Transverse colon (tissue), 4 donors: ENCODE measurements around the gene GABRB3. TPM values are rescaled to one million over a fixed set of nuclear protein-coding genes. Genes with fewer than 3 reads are reported as not detected.

Source experiments
- DNase-seq: peaks from one replicate; pipeline ENCODE4 v3.0.0-alpha.2; 2019
- H3K27ac ChIP-seq, 4 donors: fragments of 200-600 bp; sonication (generic); 2 replicates each; pipeline ENCODE4 v1.5.1; 2016 to 2018; ENCODE audit warnings: inconsistent platforms in 4 of 4
- H3K27me3 ChIP-seq: fragments of 200-600 bp; sonication (generic); 2 replicates; pipeline ENCODE4 v1.5.1; 2017; ENCODE audit warnings: inconsistent platforms
- H3K36me3 ChIP-seq, 4 donors: fragments of 200-600 bp; sonication (generic); 2 replicates each; pipeline ENCODE4 v1.5.1; 2017 to 2019; ENCODE audit warnings: inconsistent platforms in 4 of 4
- H3K4me1 ChIP-seq, 4 donors: fragments of 200-600 bp; sonication (generic); 2 replicates each; pipeline ENCODE4 v1.5.1; 2017 to 2020; ENCODE audit warnings: inconsistent platforms in 4 of 4
- H3K4me3 ChIP-seq, 4 donors: fragments of 200-600 bp; sonication (generic); 1 replicate in 1 of 4; 2 replicates in 3 of 4; pipeline versions ENCODE4 v1.5.1 to v1.6.1; 2017 to 2019; ENCODE audit warnings: inconsistent platforms in 4 of 4
- H3K9me3 ChIP-seq, 2 donors: fragments of 200-600 bp; sonication (generic); 2 replicates each; pipeline ENCODE4 v1.5.1; 2017 to 2019; ENCODE audit warnings: inconsistent platforms in 2 of 2
- CTCF ChIP-seq, 5 experiments: fragments of 200-600 bp in 3 of 5; fragments of 450-650 bp in 2 of 5; sonication (generic) in 3 of 5; IDR thresholded peaks; 1 replicate in 2 of 5; 2 replicates in 3 of 5; pipeline ENCODE4 v1.5.1; 2016 to 2017; ENCODE audit warnings: antibody characterized with exemption in 5 of 5, inconsistent platforms in 3 of 5, mild to moderate bottlenecking in 2 of 5, moderate library complexity in 1 of 5
- EP300 ChIP-seq: sonication (generic); formaldehyde crosslinking; IDR thresholded peaks from one replicate; pipeline ENCODE4 v1.6.1; 2017; ENCODE audit warnings: antibody characterized with exemption, low read depth
- POLR2A ChIP-seq: fragments of 450-650 bp; IDR thresholded peaks from one replicate; pipeline ENCODE4 v1.6.1; 2016; ENCODE audit warnings: antibody characterized with exemption, mild to moderate bottlenecking, moderate library complexity
- POLR2AphosphoS5 ChIP-seq, 3 donors: sonication (generic); formaldehyde crosslinking; IDR thresholded peaks; one replicate each; pipeline ENCODE4 v1.6.1; 2016; ENCODE audit warnings: antibody characterized with exemption in 3 of 3
- WGBS, 2 donors: methylation state at CpG; one replicate each; pipeline ENCODE4 v1.1.5; 2018; ENCODE audit warnings: low coverage in 1 of 2; 5-methylcytosine and 5-hydroxymethylcytosine counted together
- in situ Hi-C, 4 donors: fragments of 200-750 bp; cut with MboI; loops; one replicate each; pipeline versions ENCODE4 v1.15.0 to v1.15.1; 2017; ENCODE audit warnings: low sequenced_read_pairs in 3 of 4, low pct_ligation_motif_present in 1 of 4, low pct_unique_long_range_greater_than_20kb in 1 of 4
- intact Hi-C: fragments of 100-400 bp; cut with DNase I; formaldehyde crosslinking; loops from one replicate; pipeline ENCODE4 v1.15.1; 2023; ENCODE audit warnings: low total_unique reads
- total RNA-seq, 4 donors: library from RNA; depleted of rRNA; stranded (reverse); fragments of >200 nt; gene quantifications; one replicate each; pipeline ENCODE4 v1.1.0, GENCODE V29; 2016

The GABRB3 gene
- total RNA-seq, 4 donors from 2014 or later, result 0.20 to 3.8 (median 1.2) TPM

GRCh38 chr15:26702381-26702780 lies 70.5 kb downstream of the GABRB3 start:
- in situ Hi-C loops, result no loop called here
- WGBS, 2 donors, result 45 to 63% methylated on average over 1 of the region's 1 CpG
- TF ChIP-seq POLR2A, result no peak
- TF ChIP-seq POLR2AphosphoS5 (IDR thresholded peaks at IDR 0.05), result no peak
- TF ChIP-seq CTCF (IDR thresholded peaks at IDR 0.05), result no peak
- no peak for TF ChIP-seq EP300

GRCh38 chr15:26698555-26698954 lies 74.3 kb downstream of the GABRB3 start:
- intact Hi-C loops (no loop called here), in situ Hi-C loops (no loop called here)
- H3K9me3 ChIP-seq, result peaks cover 3 to 8% of the 10 kb centered on the region in 2 donors
- H3K27me3 ChIP-seq, result no peaks in the 10 kb centered on the region
- no peaks in the 10 kb centered on the region for H3K36me3 ChIP-seq
- H3K27ac ChIP-seq, result no peak overlapping the region
- no peaks in the 10 kb centered on the region for H3K4me1 ChIP-seq
- TF ChIP-seq EP300 (no peak), CTCF (IDR thresholded peaks at IDR 0.05) (no peak), POLR2A (no peak), POLR2AphosphoS5 (IDR thresholded peaks at IDR 0.05) (no peak)
- no peak overlapping the region for H3K4me3 ChIP-seq
- no peak for DNase-seq
- WGBS, 2 donors, result 41 to 42% methylated on average over 5 of the region's 5 CpGs

More at GRCh38 chr15:26702381-26702780, 70.5 kb downstream of the GABRB3 start:
- H3K27me3 ChIP-seq, result no peaks in the 10 kb centered on the region
- H3K27ac ChIP-seq, result no peak overlapping the region
- no peak for DNase-seq
- no peaks in the 10 kb centered on the region for H3K4me1 ChIP-seq
- no peaks in the 10 kb centered on the region for H3K36me3 ChIP-seq
- intact Hi-C loops, result no loop called here
- no peak overlapping the region for H3K4me3 ChIP-seq
- no peaks in the 10 kb centered on the region for H3K9me3 ChIP-seq

GRCh38 chr15:26697913-26698312 lies 75.0 kb downstream of the GABRB3 start:
- no peak overlapping the region for H3K4me3 ChIP-seq
- TF ChIP-seq POLR2A (no peak), CTCF (IDR thresholded peaks at IDR 0.05) (no peak), POLR2AphosphoS5 (IDR thresholded peaks at IDR 0.05) (no peak), EP300 (no peak)
- H3K9me3 ChIP-seq, result peaks cover 6 to 8% of the 10 kb centered on the region in 2 donors
- WGBS, 2 donors, result 60 to 73% methylated on average over 3 to 6 of the region's 6 CpGs
- no peaks in the 10 kb centered on the region for H3K27me3 ChIP-seq
- H3K36me3 ChIP-seq, result no peaks in the 10 kb centered on the region
- no peaks in the 10 kb centered on the region for H3K4me1 ChIP-seq
- no peak overlapping the region for H3K27ac ChIP-seq
- in situ Hi-C loops (no loop called here), intact Hi-C loops (no loop called here)
- DNase-seq, result no peak

- peaks cover 8 to 9% of the 10 kb centered on the region in 2 donors for H3K9me3 ChIP-seq
- H3K27me3 ChIP-seq, result no peaks in the 10 kb centered on the region
- intact Hi-C loops, result no loop called here
- TF ChIP-seq POLR2AphosphoS5 (IDR thresholded peaks at IDR 0.05) (no peak), EP300 (no peak), POLR2A (no peak), CTCF (IDR thresholded peaks at IDR 0.05) (no peak)
- DNase-seq, result no peak
- H3K4me1 ChIP-seq, result no peaks in the 10 kb centered on the region
- WGBS, 2 donors, result 66 to 74% methylated on average over 4 of the region's 4 CpGs
- in situ Hi-C loops, result no loop called here
- no peaks in the 10 kb centered on the region for H3K36me3 ChIP-seq
- H3K27ac ChIP-seq, result no peak overlapping the region
- H3K4me3 ChIP-seq, result no peak overlapping the region
These were observed 81.6 kb downstream of the GABRB3 start for GRCh38 chr15:26691249-26691648.
